HG03060 (cell line): ENCODE measurements around the gene ACOD1.
A peak's percentile ranks its signal among the peaks of the same experiment; 100 is the strongest.

Source experiments
- ATAC-seq: cut with Tn5 transposase; IDR thresholded peaks from one replicate; pipeline ENCODE4 v1.9.1; 2021; ENCODE audit warnings: low read depth, moderate number of reproducible peaks; ENCODE audit not compliant: unreplicated experiment

ACOD1 gene

GRCh38 chr13:76982061-76982460, 33.8 kb downstream of the ACOD1 start:
- ATAC-seq: no peak

GRCh38 chr13:76983676-76984075, 35.4 kb downstream of the ACOD1 start:
- ATAC-seq: no peak

GRCh38 chr13:76991432-76991795, 43.1 kb downstream of the ACOD1 start:
- peak; percentile 58 for ATAC-seq

GRCh38 chr13:76991796-76992547, 43.7 kb downstream of the ACOD1 start, which contains the start of gene CLN5:
TSS of gene CLN5 (plus strand) at chr13:76992081. CDS start at chr13:76992099, 18 bp downstream.
- ATAC-seq: peak; percentile 86

- no peak for ATAC-seq
Measured at GRCh38 chr13:76992548-76993001, 44.3 kb downstream of the ACOD1 start.

GRCh38 chr13:76993021-76993420, 44.7 kb downstream of the ACOD1 start:
- no peak for ATAC-seq

GRCh38 chr13:76993473-76993872, 45.2 kb downstream of the ACOD1 start:
- ATAC-seq: no peak

- no peak for ATAC-seq
Measured at GRCh38 chr13:76994281-76994680, 46.0 kb downstream of the ACOD1 start.

GRCh38 chr13:77000475-77000874, 52.2 kb downstream of the ACOD1 start:
- ATAC-seq: no peak

GRCh38 chr13:77001540-77001939, 53.2 kb downstream of the ACOD1 start:
- no peak for ATAC-seq

- no peak for ATAC-seq
Measured at GRCh38 chr13:77001963-77002587, 53.8 kb downstream of the ACOD1 start.

- no peak for ATAC-seq
Measured at GRCh38 chr13:77002590-77003190, 54.4 kb downstream of the ACOD1 start.
